GM18519 (cell line): Measurements from ENCODE around the gene JADE3.

Experiments
- ATAC-seq: cut with Tn5 transposase; IDR thresholded peaks from one replicate; pipeline ENCODE4 v1.9.1; 2021; ENCODE audit warnings: mild to moderate bottlenecking, moderate library complexity; ENCODE audit not compliant: unreplicated experiment, low FRiP score

The JADE3 gene

DNA sequence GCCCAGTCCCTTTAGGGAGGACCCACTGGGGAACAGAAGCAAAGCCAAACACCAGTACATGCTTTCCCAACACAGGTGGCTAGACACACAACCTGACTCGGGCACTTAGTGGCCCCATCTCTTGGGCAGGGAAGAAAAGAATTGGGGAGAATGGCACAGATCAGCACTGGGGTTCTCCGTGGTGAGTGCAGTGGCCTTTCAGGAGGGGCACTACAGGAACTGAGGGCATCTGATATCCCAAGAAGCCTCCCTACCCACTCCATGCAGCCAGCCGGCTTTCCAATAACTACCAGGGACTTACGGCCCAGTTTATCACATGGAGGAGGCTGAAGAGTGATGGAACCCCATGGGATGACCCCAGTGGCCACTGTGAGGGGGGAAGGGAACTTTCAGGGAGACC lies 189.0 kb downstream of the JADE3 start:
- no peak for ATAC-seq
